Upper lobe of left lung (tissue), 4 donors: Measurements from ENCODE around the gene PCBP3.

Experiments
- POLR2A ChIP-seq, 4 donors: fragments of 450-650 bp; IDR thresholded peaks; one replicate each; pipeline ENCODE4 v1.5.1; 2016 to 2017; ENCODE audit warnings: antibody characterized with exemption in 4 of 4, mild to moderate bottlenecking in 2 of 4
- TF ChIP-seq, protein P1 (sequence below), 6 experiments: fragments of 450-650 bp in 4 of 6; fragments of 200-600 bp in 2 of 6; sonication (generic) in 2 of 6; IDR thresholded peaks; one replicate each; pipeline ENCODE4 v1.5.1; 2016 to 2019; ENCODE audit warnings: antibody characterized with exemption in 6 of 6

DNA sequence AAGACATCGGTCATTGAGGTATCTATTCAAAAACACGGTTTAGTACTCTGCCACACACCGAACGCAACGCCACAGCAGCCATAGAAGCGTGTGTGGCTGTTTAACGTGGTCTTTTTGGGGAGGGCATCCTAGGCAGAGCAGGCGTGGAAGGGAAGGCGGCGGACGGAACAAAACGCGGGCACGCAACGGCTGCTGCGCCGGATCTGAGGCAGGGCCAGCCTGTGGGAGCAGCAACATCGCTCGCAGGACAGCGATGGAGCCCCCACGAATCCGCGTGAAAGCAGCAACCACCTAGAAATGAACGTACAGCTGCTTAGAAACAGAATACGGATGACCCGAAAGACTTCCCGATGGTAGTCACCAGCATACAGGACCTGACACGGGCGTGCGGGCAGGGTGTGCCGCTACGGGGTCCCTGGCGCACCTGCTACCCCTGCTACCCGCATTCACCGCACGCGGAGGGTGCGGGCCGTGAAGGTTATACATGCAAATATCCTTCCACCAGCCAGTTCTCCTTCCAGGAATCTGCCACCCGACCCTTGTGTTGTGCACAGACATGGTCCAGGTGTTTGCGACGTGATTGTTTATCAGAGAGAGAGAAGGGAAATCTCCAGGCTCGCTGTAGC lies 223.6 kb downstream of the PCBP3 start:
- no peak for TF ChIP-seq POLR2A (IDR thresholded peaks at IDR 0.05)
- TF ChIP-seq, protein P1, sequence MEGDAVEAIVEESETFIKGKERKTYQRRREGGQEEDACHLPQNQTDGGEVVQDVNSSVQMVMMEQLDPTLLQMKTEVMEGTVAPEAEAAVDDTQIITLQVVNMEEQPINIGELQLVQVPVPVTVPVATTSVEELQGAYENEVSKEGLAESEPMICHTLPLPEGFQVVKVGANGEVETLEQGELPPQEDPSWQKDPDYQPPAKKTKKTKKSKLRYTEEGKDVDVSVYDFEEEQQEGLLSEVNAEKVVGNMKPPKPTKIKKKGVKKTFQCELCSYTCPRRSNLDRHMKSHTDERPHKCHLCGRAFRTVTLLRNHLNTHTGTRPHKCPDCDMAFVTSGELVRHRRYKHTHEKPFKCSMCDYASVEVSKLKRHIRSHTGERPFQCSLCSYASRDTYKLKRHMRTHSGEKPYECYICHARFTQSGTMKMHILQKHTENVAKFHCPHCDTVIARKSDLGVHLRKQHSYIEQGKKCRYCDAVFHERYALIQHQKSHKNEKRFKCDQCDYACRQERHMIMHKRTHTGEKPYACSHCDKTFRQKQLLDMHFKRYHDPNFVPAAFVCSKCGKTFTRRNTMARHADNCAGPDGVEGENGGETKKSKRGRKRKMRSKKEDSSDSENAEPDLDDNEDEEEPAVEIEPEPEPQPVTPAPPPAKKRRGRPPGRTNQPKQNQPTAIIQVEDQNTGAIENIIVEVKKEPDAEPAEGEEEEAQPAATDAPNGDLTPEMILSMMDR (IDR thresholded peaks at IDR 0.05): no peak
